GM23338 (cell line): Measurements from ENCODE around the gene EEF2KMT. TPM values are rescaled to one million over a fixed set of nuclear protein-coding genes. Genes with fewer than 3 reads are reported as not detected.
A peak's percentile ranks its signal among the peaks of the same experiment; 100 is the strongest.
"Not testable (repeated sequence)": the region's sequence is repeated elsewhere in the genome, so short reads cannot be mapped to it uniquely, and the experiment has no call there.

Source experiments
- ATAC-seq: fragments of 200-7000 bp; cut with Tn5 transposase; 3 replicates; pipeline ENCODE4 v1.9.1; 2020
- DNase-seq: peaks from one replicate; pipeline ENCODE4 v3.0.0-alpha.2; 2015; ENCODE audit warnings: low spot score
- H2AFZ ChIP-seq: fragments of 200-600 bp; sonication (generic); 2 replicates; pipeline ENCODE4 v1.8.0; 2016; ENCODE audit warnings: antibody characterized with exemption, mild to moderate bottlenecking, moderate library complexity
- H3F3A ChIP-seq: fragments of 200-600 bp; sonication (generic); replicated peaks from 2 replicates; pipeline ENCODE4 v1.8.0; 2017; ENCODE audit warnings: antibody characterized with exemption, mixed run types, low read depth
- H3K27ac ChIP-seq: fragments of 200-600 bp; sonication (generic); 2 replicates; pipeline ENCODE4 v1.6.1; 2016; ENCODE audit warnings: low read depth
- H3K27me3 ChIP-seq: fragments of 200-600 bp; sonication (generic); 2 replicates; pipeline ENCODE4 v1.8.0; 2016; ENCODE audit warnings: mild to moderate bottlenecking, mixed run types, moderate library complexity; ENCODE audit not compliant: insufficient read depth
- H3K36me3 ChIP-seq: fragments of 200-600 bp; sonication (generic); 2 replicates; pipeline ENCODE4 v1.8.0; 2016; ENCODE audit warnings: mild to moderate bottlenecking; ENCODE audit not compliant: insufficient read depth
- H3K4me1 ChIP-seq: fragments of 200-600 bp; sonication (generic); 2 replicates; pipeline ENCODE4 v1.8.0; 2016; ENCODE audit warnings: mild to moderate bottlenecking, moderate library complexity; ENCODE audit not compliant: insufficient read depth
- H3K4me2 ChIP-seq: fragments of 200-600 bp; sonication (generic); 2 replicates; pipeline ENCODE4 v1.7.1; 2017; ENCODE audit warnings: mixed run types
- H3K4me3 ChIP-seq: fragments of 200-600 bp; sonication (generic); 2 replicates; pipeline ENCODE4 v1.6.1; 2016; ENCODE audit warnings: mixed run types
- H3K79me2 ChIP-seq: fragments of 200-600 bp; sonication (generic); replicated peaks from 2 replicates; pipeline ENCODE4 v1.8.0; 2017; ENCODE audit warnings: mild to moderate bottlenecking; ENCODE audit not compliant: insufficient read depth
- H3K9me2 ChIP-seq: fragments of 200-600 bp; sonication (generic); 2 replicates; pipeline ENCODE4 v1.8.0; 2017; ENCODE audit not compliant: insufficient read depth
- H4K20me1 ChIP-seq: fragments of 200-600 bp; sonication (generic); replicated peaks from 2 replicates; pipeline ENCODE4 v1.8.0; 2017; ENCODE audit warnings: mild to moderate bottlenecking; ENCODE audit not compliant: insufficient read depth
- H3K27ac Mint-ChIP-seq: 2 replicates; pipeline ENCODE4 v1.8.0; 2020; ENCODE audit warnings: inconsistent platforms, mild to moderate bottlenecking, moderate library complexity, mixed read lengths
- H3K27me3 Mint-ChIP-seq: 3 replicates; pipeline ENCODE4 v1.8.0; 2022; ENCODE audit warnings: low read depth, mild to moderate bottlenecking, moderate library complexity, mixed read lengths, inconsistent platforms; ENCODE audit not compliant: insufficient read depth, poor library complexity
- H3K36me3 Mint-ChIP-seq: 3 replicates; pipeline ENCODE4 v1.8.0; 2021; ENCODE audit warnings: low read depth, mild to moderate bottlenecking, inconsistent platforms, moderate library complexity, mixed read lengths
- H3K4me1 Mint-ChIP-seq: 3 replicates; pipeline ENCODE4 v1.8.0; 2020; ENCODE audit warnings: mild to moderate bottlenecking, inconsistent platforms, mixed read lengths
- H3K4me3 Mint-ChIP-seq: 3 replicates; pipeline ENCODE4 v1.8.0; 2021; ENCODE audit warnings: moderate library complexity, mild to moderate bottlenecking, inconsistent platforms, mixed read lengths
- H3K9me3 Mint-ChIP-seq: 3 replicates; pipeline ENCODE4 v1.8.0; 2020; ENCODE audit warnings: moderate library complexity, mild to moderate bottlenecking, inconsistent platforms, mixed read lengths
- ZNF331 ChIP-seq: fragments of 250-450 bp; sonication (Bioruptor Pico); IDR thresholded peaks from 2 replicates; pipeline ENCODE4 v1.5.0; 2020; ENCODE audit warnings: low read depth, mild to moderate bottlenecking, moderate library complexity
- polyA plus RNA-seq: library from polyadenylated mRNA; unstranded; fragments of >200 nt; fragmentation: Nextera tagmentation; extraction: Ambion mirVana; gene quantifications from 2 replicates; pipeline ENCODE4 v1.2.1, GENCODE V29; 2016
- total RNA-seq: library from RNA; depleted of rRNA; stranded (reverse); fragments of >200 nt; shearing (Covaris generic); gene quantifications from 2 replicates; pipeline ENCODE4 v1.2.3, GENCODE V29; 2014

The EEF2KMT gene
- total and polyA plus RNA-seq, 2 experiments from 2014 or later = 24.0 to 37.1 TPM

DNA sequence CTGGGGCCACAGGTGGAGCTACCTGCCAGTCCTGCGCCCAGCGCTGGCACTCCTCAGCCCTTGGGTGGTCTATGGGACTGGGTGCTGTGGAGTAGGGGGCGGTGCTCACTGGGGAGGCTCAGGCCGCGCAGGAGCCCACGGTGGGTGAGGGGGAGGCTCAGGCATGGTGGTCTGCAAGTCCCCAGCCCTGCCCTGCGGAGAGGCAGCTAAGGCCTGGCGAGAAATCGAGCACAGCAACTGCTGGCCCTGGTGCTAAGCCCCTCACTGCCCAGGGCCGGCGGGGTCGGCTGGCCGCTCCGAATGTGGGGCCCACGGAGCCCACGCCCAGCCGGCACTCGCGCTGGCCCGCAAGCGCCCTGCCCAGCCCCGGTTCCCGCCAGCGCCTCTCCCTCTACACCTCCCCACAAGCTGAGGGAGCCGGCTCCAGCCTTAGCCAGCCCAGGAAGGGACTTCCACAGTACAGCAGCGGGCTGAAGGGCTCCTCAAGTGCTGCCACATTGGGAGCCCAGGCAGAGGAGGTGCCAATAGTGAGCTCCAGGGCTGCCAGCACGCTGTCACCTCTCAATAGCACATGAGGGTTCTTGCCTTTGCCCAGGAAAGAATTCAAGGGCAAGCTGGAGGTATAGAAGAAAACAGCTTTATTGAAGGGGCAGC is 11.0 kb upstream of the EEF2KMT start (continued):
- TF ChIP-seq ZNF331 = no peak

DNA sequence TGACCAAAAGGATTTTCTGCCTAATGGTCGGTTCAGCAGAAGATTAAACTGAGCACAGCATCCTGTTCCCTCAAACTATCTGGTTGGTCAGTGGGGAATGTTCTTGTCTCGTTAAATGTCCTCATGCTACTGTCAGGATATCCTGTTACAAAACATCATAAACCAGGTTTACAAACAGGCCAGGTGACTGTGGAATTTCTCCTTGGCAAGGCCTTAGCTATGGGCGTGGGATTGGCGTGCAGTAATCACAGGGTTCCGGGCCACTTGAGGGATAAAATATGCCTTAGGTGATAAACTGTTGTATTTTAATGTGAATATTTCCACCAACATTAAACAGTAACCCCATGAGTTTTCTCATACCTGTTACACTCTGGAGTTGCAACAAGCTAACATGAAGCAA is 7.4 kb upstream of the EEF2KMT start:
- ATAC-seq, H3K9me3 Mint-ChIP-seq, H3K36me3 ChIP-seq, H3K4me3 ChIP-seq, H4K20me1 ChIP-seq, H3K9me2 ChIP-seq, H3K79me2 ChIP-seq, H3K4me2 ChIP-seq, H3K27me3 ChIP-seq, H2AFZ ChIP-seq, H3K36me3 Mint-ChIP-seq, H3K27ac Mint-ChIP-seq, H3K27ac ChIP-seq, H3K4me3 Mint-ChIP-seq, H3K4me1 ChIP-seq, DNase-seq, H3F3A ChIP-seq: not testable (repeated sequence)
- Mint-ChIP-seq H3K4me1 (peaks cover 11% of the 10 kb centered on the region), H3K27me3 (peaks cover 19% of the 10 kb centered on the region)

DNA sequence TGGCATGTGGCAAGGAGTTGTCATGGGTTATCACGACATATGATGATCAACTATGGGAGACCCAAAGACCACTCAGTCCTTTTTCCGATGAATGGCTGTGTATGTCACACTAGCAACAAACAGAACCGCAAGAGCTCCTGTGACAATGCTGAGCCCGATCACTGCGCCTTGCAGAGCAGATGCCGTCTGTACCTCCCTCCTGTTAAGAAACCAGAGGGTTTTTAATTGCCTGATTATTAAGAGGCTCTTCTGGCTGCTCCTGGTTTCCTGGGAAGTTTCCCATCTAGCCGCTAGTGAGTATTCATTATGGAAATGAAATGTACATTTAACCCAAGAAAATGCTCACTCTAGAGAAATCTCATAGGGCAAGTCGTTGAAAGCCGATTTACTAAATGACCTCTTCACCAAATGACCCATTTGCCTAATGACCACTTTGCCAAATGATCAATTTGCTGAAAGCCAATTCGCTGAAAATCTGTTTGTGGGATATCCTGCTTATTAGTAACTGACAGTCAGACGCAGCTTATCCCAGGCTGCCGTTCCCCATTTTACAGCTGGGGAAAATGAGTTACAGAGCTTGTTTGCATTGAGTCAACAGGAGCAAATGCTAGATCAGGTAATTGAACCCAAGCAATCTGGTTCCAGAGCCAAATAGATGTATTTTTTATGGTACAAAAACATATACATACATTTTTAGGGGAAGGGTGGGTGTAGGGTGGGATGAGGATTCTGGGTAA is 5.9 kb upstream of the EEF2KMT start:
- H3K36me3 Mint-ChIP-seq, ATAC-seq, H3K27me3 ChIP-seq, DNase-seq, H3K4me1 ChIP-seq, H3K9me2 ChIP-seq, H4K20me1 ChIP-seq, H3K4me3 Mint-ChIP-seq, H3K27ac Mint-ChIP-seq, H3K79me2 ChIP-seq, H3K27ac ChIP-seq, H3K9me3 Mint-ChIP-seq, H3K4me3 ChIP-seq, H3F3A ChIP-seq, H3K36me3 ChIP-seq, H2AFZ ChIP-seq, H3K4me2 ChIP-seq: not testable (repeated sequence)
- Mint-ChIP-seq H3K27me3 (peaks cover 17% of the 10 kb centered on the region), H3K4me1 (peaks cover 20% of the 10 kb centered on the region)

DNA sequence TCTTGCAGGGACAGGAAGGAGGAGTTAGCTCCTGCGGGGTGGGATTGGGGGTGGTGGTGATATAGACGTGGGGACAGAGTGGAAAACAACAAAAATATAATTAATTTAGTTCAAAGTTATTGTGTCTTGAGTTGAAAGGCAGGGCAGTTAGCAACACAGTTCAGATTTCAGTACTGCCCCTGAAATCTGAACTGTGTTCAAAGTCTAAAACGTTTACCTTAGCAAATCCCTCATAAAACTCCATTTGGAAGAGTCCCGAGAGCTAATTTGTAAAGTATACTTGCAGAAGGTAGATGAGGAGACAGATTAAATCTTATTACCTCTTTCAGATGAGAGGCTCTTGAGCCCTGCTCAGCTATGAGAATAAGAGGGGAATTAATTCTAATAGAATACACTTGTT is 1.6 kb upstream of the EEF2KMT start:
- ATAC-seq, DNase-seq, H4K20me1 ChIP-seq, H3K27ac ChIP-seq, H3K4me1 ChIP-seq, H3K79me2 ChIP-seq, H3K9me2 ChIP-seq, H3F3A ChIP-seq, H3K36me3 ChIP-seq, H3K27me3 ChIP-seq, H2AFZ ChIP-seq, H3K27ac Mint-ChIP-seq, H3K9me3 Mint-ChIP-seq, H3K36me3 Mint-ChIP-seq: not testable (repeated sequence)
- peaks cover 29% of the 10 kb centered on the region for H3K4me1 Mint-ChIP-seq
- peak overlapping the region; percentile 83 for H3K4me3 ChIP-seq
- H3K27me3 Mint-ChIP-seq = peaks cover 18% of the 10 kb centered on the region
- peak overlapping the region; percentile 94 for H3K4me2 ChIP-seq
- H3K4me3 Mint-ChIP-seq = peak overlapping the region; percentile 85
